Ramos (cell line): ENCODE results near the gene ASF1B.

ENCODE experiments used
- in situ Hi-C: fragments of 300-500 bp; cut with MboI; formaldehyde crosslinking; loops from one replicate; pipeline ENCODE4 v1.14.3; 2022; ENCODE audit warnings: low sequenced_read_pairs; ENCODE audit not compliant: unreplicated experiment

ASF1B gene

GRCh38 chr19:14141041-14141440, 4.7 kb upstream of the ASF1B start:
- in situ Hi-C loops, result no loop called here

DNA sequence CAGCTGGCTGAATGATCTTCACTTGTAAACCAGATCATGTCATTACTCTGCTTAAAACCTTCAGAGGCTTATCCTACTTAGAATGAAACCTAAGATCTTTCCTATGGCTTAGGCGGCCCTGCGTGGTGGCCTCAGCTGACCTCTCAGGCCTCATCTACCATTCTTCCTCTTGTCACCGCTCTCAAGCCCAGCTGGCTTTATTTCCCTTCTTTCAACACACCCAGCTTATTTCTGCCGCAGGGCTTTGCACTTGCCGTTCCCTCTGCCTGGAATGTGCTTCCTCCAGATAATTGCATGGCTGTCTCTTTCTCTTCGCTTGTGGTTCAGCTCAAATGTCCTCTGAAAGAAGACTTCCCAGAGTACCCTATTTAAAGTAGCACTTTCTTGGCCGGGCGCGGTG, 3.6 kb upstream of the ASF1B start:
- in situ Hi-C loops, result no loop called here

GRCh38 chr19:14138576-14139265, 2.3 kb upstream of the ASF1B start:
- in situ Hi-C loops, result no loop called here

DNA sequence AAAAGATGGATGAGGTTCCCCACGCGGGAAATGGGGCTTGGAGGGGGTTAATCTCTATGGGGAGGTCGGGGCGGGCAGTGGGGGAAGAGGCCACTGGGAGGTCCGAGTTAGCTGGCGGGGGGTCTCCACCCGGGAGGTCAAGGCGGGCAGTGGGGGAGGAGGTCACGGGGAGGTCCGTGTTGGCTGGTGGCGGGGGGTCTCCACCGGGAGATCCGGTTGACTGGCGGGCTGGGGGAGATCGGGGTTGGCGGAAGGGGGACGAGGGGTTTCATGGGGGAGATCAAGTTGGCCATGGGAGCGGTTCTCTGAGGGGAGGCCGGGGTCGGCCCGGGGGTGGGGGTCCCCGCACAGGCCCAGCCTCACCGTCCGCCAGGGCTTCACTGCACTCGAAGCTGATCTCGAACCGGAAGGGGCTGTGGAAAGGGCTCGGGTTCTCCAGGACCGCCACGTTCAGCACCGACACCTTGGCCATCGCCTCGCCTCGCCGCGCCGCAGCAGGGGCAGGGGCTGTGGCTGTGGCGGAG, 342 bp downstream of the ASF1B start:
- in situ Hi-C loops, result no loop called here

- in situ Hi-C loops, result no loop called here
Observed at GRCh38 chr19:14135355-14135754, 1.0 kb downstream of the ASF1B start.

DNA sequence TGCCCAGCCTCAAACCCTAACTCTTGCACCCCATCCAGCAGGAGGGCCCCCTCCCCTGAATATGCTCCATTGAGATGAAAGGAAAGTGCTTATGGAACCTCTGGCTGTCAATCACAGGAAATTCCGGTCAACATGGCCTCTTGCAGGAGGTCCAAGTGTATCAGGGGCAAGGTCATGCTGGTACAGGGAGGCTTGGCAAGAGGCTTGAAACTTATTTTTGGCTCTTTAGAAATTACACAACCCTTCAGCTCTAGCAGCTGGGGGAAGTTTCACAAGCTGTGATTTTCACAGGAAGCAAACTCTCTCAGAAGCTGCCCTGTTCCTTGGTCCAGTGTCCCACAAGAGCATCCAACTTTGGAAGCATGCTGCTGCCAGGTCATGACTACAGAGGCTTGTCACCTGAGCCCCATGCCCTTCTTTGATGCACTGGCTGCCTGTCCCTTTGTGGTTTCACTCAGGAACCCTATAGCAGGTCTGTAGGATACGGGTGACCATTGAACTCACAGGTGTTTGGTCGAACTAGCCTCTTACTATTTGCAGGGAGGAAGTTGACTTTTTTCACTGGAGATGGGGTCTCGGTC, 8.4 kb downstream of the ASF1B start:
- in situ Hi-C loops, result no loop called here

- in situ Hi-C loops, result no loop called here
Observed at GRCh38 chr19:14127176-14127575, 9.2 kb downstream of the ASF1B start.

DNA sequence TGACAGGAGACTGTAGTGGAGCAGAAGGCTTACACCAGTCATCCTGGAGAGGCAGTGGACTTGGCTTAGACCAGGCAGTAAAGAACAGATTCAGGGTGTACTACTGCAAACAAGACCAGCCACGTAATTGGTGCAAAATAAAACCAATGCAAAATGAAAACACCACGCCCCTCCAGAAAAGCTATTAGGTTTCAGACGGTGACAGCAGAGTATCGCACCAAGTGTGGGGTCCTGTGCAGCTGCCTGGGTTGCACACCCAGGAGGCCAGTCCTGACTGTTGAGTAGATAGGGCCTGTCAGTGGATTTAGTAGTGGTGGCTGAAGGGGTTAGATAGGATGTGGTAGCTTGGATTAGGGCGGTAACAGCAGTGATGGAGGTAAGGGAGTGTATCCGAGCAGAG, 13.5 kb downstream of the ASF1B start:
- in situ Hi-C loops, result no loop called here

- in situ Hi-C loops, result no loop called here
Observed at GRCh38 chr19:14120497-14120780, 15.9 kb downstream of the ASF1B start.

- in situ Hi-C loops, result no loop called here
Observed at GRCh38 chr19:14119644-14120496, 16.5 kb downstream of the ASF1B start.

GRCh38 chr19:14119146-14119545, 17.2 kb downstream of the ASF1B start:
- in situ Hi-C loops, result no loop called here

DNA sequence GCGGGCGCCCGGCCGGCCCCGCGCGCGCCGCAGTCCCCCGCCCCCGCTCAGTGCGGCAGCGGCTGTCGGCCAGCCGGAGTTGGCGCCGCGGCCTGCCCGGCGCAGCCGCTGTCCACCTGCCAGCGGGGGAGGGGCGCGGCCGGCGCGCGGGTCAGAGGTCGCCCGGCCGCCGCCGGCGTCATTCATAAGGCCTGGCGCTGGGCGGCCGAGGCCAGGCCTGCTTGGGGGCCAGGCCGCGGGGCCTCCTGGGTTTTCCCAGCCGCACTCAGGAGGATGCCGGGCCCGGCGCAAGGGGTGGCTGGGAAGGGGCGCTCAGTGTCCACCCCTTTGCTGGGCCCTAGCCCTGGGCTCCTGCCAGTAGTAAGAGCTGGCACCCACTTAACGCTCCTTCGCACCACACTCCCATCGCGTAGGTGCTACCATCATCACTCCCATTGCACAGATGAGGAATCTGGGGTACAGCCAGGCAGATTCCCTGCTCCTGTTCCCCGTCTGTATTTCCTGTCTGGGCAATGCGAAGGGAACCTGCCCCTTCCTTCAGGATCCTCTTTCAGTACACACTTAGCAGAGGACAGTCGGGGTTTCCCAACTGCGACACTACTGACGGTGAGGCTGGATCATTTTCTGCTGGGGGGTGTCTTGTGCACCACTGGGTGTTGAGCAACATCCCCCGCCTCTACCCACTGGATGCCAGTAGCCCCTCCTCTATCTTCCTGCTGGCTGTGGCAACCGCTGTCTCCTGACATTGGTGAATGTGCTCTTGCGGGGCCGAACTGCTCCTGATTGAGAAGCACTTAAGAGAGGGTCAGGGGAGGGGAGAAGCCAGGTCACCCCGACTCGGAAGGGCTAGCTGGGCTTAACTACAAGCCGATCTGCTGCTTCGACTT, 18.0 kb downstream of the ASF1B start:
- in situ Hi-C loops, result no loop called here

GRCh38 chr19:14117668-14118164, 18.7 kb downstream of the ASF1B start, which contains the start of gene PRKACA:
Gene PRKACA, minus strand, starts transcription at chr19:14117762. Its CDS starts 215 bp downstream, at chr19:14117547.
- in situ Hi-C loops, result no loop called here

- in situ Hi-C loops, result no loop called here
Observed at GRCh38 chr19:14116918-14117578, 19.3 kb downstream of the ASF1B start.

GRCh38 chr19:14116525-14116917, 19.9 kb downstream of the ASF1B start:
- in situ Hi-C loops, result no loop called here

DNA sequence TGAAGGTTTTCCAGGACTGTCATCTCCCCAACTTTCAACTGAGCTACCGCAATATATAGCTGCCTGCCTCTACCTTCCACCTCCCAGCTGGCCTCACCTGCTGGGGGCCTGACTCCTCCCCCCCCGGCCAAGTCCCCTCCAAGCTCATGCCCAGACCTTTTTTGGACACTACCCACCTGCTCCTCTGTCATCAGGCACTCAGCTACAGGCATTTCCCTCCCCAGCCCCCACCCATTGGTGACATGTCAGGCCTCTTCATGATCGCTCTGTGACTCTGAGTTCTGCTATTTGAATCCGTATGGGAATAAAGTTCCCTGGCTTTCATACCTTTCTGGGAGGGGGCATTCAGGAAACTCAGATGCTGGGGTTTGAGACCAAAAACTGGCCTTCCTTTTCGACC, 20.6 kb downstream of the ASF1B start:
- in situ Hi-C loops, result no loop called here

DNA sequence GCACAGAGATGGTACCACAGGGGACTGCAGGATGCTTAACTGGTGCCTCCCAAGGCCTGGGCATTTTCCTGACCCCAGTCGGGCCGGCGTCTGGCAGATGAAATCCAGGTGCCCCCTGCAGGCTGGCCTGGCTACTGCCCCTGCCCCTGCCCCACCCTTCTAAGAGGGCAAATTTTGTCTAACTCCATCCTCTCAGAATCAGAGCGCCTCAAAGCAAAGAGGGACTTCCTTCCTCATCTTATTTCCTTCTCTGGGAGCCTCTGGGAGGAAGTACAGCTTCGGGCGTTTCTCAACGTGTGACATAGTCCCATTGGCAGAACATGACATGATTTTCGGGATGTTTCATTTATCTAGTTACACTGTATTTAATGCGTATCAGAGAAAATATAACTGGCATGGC, 21.5 kb downstream of the ASF1B start:
- in situ Hi-C loops, result no loop called here

DNA sequence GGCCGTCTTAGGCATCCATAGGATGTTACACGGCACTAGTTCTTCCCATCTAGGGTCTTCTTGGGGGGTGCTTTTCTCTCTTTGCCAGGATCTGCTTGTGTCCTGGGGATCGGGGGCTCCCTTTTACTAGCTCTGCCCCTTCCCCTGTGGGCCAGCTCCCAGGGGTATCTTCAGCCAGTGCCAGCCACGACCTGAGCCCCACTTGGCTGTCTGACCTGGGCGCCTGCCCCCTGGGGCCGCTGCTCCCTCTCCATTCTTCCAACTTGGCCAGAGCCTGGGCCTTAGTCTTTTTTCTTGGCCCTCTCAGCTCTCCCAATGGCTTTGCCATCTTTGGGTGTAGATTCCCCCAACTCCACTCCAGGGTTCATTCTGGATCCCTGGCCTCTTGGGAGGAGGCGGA, 21.9 kb downstream of the ASF1B start:
- in situ Hi-C loops, result no loop called here

- in situ Hi-C loops, result no loop called here
Observed at GRCh38 chr19:14113762-14114414, 22.5 kb downstream of the ASF1B start.
